Mononuclear cell (primary cell): ENCODE results near the gene A3GALT2. TPM values are rescaled to one million over a fixed set of nuclear protein-coding genes. Genes with fewer than 3 reads are reported as not detected.

Experiments used
- H3K27me3 ChIP-seq: 2 replicates; pipeline ENCODE4 v1.6.0; 2011; ENCODE audit warnings: low read length, control low read depth; ENCODE audit not compliant: insufficient read depth
- H3K4me1 ChIP-seq: 2 replicates; pipeline ENCODE4 v1.5.1; 2011; ENCODE audit warnings: mild to moderate bottlenecking, low read length, control low read depth; ENCODE audit not compliant: insufficient read depth
- H3K4me3 ChIP-seq: 2 replicates; pipeline ENCODE4 v1.5.1; 2011; ENCODE audit warnings: mild to moderate bottlenecking, low read length, moderate library complexity
- H3K9me3 ChIP-seq: 2 replicates; pipeline ENCODE4 v1.5.1; 2011; ENCODE audit warnings: low read depth, mild to moderate bottlenecking, control low read depth, low read length
- total RNA-seq: library from RNA; depleted of rRNA; stranded (reverse); fragments of >200 nt; gene quantifications from one replicate; pipeline ENCODE4 v1.2.3, GENCODE V29; 2012

A3GALT2 gene
- total RNA-seq, 1 donor = not detected

- H3K4me3 ChIP-seq = no peak overlapping the region
- H3K4me1 ChIP-seq = peaks cover 14% of the 10 kb centered on the region
- H3K27me3 ChIP-seq = no peaks in the 10 kb centered on the region
- H3K9me3 ChIP-seq = no peaks in the 10 kb centered on the region
Measured at GRCh38 chr1:33272509-33272908, 48.4 kb downstream of the A3GALT2 start.

GRCh38 chr1:33271666-33272505, 49.0 kb downstream of the A3GALT2 start:
- Histone ChIP-seq H3K4me3 (no peak overlapping the region), H3K27me3 (no peaks in the 10 kb centered on the region), H3K4me1 (peaks cover 14% of the 10 kb centered on the region), H3K9me3 (no peaks in the 10 kb centered on the region)

GRCh38 chr1:33270808-33271465, 50.0 kb downstream of the A3GALT2 start:
- no peaks in the 10 kb centered on the region for H3K9me3 ChIP-seq
- H3K4me3 ChIP-seq = no peak overlapping the region
- H3K4me1 ChIP-seq = peaks cover 14% of the 10 kb centered on the region
- no peaks in the 10 kb centered on the region for H3K27me3 ChIP-seq

GRCh38 chr1:33270379-33270778, 50.5 kb downstream of the A3GALT2 start:
- Histone ChIP-seq H3K27me3 (no peaks in the 10 kb centered on the region), H3K4me3 (no peak overlapping the region), H3K9me3 (no peaks in the 10 kb centered on the region), H3K4me1 (peaks cover 14% of the 10 kb centered on the region)

DNA sequence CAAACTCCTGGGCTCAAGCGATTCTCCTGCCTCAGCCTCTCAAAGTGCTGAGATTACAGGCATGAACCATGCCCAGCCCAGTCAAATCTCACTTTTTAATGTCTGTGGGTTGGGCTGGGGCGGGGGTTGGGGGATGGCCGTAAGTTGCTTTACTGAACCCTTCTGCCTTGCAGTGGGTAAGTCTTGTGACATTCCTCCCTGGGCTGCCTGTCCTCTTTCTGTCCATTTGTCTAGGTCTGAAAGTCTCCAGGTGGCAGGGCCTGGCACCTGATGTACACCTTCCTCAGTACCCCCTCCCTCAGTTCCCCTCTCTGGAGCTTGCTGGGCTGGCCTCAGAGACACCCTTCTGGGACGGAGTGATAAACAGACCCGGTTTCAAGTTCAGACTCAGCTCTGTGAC, 51.3 kb downstream of the A3GALT2 start:
- peaks cover 14% of the 10 kb centered on the region for H3K4me1 ChIP-seq
- no peak overlapping the region for H3K4me3 ChIP-seq
- H3K9me3 ChIP-seq = no peaks in the 10 kb centered on the region
- no peaks in the 10 kb centered on the region for H3K27me3 ChIP-seq

DNA sequence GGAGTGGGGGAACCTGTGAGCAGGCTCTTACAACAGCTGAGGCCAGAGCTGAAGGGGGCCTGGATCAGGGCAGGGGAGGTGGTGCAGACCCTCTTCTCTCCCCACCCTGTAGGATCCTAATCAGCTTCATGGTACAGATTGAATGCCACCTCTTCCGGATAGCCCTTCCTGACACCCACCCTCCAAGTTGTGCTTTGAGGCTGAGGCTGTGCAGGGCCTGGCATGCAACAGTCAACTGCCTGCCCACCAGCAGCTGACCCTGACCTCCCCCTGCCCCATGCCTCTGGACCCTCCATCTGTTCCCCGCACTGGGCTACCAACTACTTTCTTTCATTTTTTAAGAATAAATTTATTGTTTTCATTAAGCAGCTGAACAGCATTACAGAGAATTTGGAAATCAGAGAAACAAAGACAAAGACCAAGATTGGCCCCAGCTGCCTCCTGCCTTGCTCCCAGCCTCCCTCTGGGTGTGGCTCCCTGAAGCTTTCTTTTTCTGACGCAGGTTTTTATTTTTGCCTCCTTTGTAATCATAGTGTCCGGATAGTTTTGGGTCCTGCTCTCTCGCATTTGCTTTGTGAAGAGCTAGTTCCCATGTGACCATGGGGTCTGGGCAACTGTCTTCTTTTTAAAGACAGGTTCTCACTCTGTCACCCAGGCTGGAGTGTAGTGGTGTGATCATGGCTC, 51.8 kb downstream of the A3GALT2 start:
- Histone ChIP-seq H3K9me3 (no peaks in the 10 kb centered on the region), H3K4me1 (peaks cover 11% of the 10 kb centered on the region), H3K4me3 (no peak overlapping the region), H3K27me3 (no peaks in the 10 kb centered on the region)

DNA sequence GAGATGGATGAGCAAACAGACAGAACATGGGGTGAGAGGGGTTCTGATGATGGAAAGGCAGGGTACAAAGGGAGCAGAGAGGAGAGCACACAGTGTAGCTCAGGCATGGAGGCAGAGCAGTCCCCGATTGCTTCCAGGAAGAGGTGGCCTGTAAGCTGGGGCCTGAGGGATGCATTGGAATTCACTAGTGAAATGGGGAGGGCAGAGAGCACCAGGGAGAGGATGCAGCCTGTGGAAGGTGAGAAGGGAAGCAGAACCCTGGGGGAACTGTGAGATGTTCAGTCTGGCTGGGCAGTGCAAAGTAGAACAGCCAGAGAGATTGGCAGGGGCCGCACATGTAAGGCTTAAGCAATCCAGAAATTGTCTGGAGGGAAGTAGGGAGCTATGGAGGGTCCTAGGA, 52.4 kb downstream of the A3GALT2 start:
- Histone ChIP-seq H3K27me3 (no peaks in the 10 kb centered on the region), H3K4me3 (no peak overlapping the region), H3K9me3 (no peaks in the 10 kb centered on the region), H3K4me1 (peaks cover 7% of the 10 kb centered on the region)

DNA sequence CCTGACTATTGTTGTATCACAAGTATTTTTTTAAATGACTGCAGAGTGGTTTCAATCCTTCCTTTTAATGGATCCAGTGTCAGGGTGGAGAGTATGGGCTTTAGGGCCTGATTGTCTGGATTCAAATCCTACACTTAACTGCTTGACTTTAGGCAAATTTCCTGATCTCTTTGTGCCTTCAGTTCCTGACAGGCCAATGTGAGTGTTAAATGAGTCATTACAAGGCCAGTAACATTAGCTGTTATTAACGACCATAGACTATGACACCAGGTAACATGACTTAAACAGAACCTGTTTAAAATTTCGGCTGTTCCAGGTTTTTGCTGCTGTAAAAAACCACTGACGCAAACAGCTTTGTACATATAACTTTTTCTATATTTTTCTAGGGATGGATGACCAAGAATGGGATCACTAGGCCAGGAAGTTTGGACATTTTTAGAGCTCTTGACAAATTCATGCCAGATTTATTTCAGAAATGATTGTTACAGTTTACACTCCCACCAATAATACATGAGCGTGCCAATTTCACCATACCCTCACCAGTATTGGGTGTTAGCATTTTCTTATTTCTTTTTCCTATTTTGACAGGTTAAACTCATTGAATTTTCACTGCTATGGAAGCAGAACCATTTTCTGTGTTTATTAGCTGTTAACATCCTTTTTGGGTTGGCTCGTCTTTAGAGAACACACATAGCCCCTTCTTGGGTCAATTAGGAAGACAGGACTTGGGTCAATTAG, 53.3 kb downstream of the A3GALT2 start:
- no peaks in the 10 kb centered on the region for H3K9me3 ChIP-seq
- no peaks in the 10 kb centered on the region for H3K4me1 ChIP-seq
- H3K27me3 ChIP-seq = no peaks in the 10 kb centered on the region
- no peak overlapping the region for H3K4me3 ChIP-seq

DNA sequence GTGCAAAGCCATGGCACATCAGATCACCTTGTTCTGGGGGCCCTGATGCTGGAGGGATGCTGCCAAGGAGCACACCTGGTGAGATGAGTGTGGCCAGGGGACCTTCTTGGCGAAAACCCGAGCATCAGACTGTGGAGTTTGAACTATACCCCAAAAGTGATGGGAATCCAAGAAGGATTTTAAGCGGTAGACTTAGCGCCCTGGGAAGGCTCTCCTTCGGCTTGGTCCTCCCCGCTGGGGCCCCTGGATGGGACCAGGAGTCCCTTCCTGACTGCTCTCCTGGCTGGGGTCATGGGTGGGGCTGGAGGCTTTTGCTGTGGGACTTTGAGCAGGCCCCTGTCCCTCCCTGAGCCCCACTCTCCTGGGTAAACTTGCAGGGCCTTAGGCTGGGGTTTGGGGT, 54.1 kb downstream of the A3GALT2 start:
- Histone ChIP-seq H3K9me3 (no peaks in the 10 kb centered on the region), H3K27me3 (no peaks in the 10 kb centered on the region), H3K4me1 (no peaks in the 10 kb centered on the region), H3K4me3 (no peak overlapping the region)

DNA sequence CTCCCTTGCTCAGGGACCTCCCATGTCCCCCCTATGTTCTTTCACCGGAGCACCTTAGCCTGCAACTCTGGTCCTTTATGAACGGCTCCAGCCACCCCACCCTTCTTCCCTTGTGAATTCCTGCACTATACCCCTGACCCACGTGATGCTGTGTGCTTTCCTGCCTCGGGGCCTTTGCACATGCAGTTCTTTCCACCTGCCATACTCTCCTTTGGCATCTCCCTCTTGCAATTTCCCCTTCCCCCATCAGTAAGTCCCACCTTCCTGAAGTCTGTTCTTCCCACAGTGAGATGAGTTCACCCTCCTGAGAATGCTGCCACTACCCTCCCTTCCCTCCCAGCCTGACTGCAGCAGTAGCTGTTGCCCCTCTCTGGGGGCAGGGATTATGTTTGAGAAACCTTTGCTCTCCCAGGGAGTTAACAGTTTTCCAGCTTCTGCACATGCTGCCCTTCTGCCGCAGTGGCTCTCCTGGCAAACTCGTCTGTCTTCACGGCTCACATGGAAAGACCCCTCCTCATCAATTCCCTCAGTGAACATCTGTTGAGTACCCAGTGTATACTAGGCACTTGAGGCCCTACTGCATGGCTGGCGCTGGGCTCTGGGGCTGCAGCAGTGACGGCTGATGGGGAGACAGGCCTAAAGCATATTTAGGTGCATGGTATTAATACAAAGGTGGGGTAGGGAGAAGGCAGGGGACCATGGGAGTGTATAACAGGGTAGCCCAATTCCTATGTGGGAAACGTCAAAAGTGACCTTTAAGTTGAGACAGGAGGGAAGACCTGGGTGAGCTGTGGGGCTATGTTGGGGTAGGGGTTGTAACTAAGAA, 54.9 kb downstream of the A3GALT2 start:
- Histone ChIP-seq H3K27me3 (no peaks in the 10 kb centered on the region), H3K4me1 (peaks cover 3% of the 10 kb centered on the region), H3K4me3 (no peak overlapping the region), H3K9me3 (no peaks in the 10 kb centered on the region)

DNA sequence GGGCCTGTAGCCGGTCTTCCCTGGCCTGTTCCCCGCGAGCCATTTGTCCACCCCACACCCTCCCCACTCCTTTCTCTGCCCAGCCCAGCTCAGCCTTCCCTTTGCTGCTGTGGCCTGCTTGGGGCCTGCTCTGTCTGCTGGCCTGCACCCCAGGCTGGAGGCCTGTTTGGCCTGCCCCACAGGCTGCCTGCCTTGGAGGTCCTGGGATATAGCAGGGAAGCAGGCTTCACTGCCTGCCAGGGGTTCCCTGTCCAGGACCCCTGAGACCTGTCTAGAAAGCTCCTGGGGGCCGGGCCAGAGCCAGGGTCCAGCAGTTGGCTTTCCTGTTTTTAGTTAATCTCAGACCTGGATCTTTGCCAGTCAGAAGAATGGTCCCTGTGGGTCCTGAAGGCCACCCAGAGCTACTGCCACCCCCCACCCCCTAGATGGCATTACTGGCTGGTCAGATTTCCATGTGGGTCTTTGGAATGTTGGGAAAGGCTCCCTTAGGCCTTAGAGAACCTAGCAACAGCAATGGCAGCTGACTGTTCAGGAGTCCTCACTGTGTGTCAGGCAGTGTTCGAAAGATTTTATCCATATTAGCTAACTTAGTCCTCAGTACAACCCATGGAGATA, 56.9 kb downstream of the A3GALT2 start:
- H3K4me3 ChIP-seq = no peak overlapping the region
- H3K9me3 ChIP-seq = no peaks in the 10 kb centered on the region
- H3K4me1 ChIP-seq = peaks cover 8% of the 10 kb centered on the region
- H3K27me3 ChIP-seq = no peaks in the 10 kb centered on the region

DNA sequence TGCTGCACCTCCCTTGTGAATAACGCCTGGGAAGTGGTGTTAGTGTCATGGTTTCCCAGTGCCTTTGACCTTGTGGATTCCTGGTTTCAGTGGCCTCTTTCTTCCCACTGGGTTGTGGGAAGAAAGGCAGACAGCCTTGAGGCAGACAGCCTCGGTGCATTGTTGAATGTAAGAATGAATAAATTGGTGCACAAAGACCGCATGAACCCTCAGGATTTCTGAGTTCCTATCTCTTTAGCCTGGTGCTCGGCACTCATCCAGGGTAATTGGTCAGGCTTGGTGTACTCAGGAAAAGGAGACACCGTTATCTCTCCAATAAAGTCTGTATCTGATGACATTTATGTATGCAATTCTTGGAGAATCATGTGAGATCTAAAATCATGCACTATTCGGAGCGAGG, 59.6 kb downstream of the A3GALT2 start:
- no peaks in the 10 kb centered on the region for H3K9me3 ChIP-seq
- H3K4me1 ChIP-seq = peaks cover 25% of the 10 kb centered on the region
- no peaks in the 10 kb centered on the region for H3K27me3 ChIP-seq
- no peak overlapping the region for H3K4me3 ChIP-seq

GRCh38 chr1:33260439-33260838, 60.5 kb downstream of the A3GALT2 start:
- Histone ChIP-seq H3K27me3 (no peaks in the 10 kb centered on the region), H3K9me3 (no peaks in the 10 kb centered on the region), H3K4me3 (no peak overlapping the region), H3K4me1 (peaks cover 29% of the 10 kb centered on the region)

DNA sequence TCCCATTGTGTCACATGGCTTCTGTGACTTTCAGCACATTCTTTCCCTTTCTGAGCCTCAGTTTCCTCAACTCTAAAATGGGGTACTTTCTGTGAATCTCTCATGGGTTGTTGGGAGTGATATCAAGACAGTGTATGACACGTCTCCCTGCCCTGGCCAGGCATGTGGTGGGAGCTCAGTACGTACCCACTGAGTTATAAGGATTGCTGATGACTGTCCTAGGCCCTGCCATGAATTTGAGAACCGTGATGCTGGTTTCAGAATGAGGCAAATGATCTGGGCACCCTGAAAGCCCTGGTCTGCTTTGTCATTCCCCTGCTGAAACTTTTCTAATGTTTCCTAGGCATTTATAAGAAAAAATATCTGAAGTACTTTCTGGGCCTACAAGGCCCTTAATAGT, 61.0 kb downstream of the A3GALT2 start:
- H3K4me1 ChIP-seq = peaks cover 34% of the 10 kb centered on the region
- no peaks in the 10 kb centered on the region for H3K9me3 ChIP-seq
- H3K27me3 ChIP-seq = no peaks in the 10 kb centered on the region
- no peak overlapping the region for H3K4me3 ChIP-seq
